Osteocyte (in vitro differentiated cells): ENCODE data around the gene INSL6. TPM values are rescaled to one million over a fixed set of nuclear protein-coding genes. Genes with fewer than 3 reads are reported as not detected.
"Not testable (repeated sequence)": the region's sequence is repeated elsewhere in the genome, so short reads cannot be mapped to it uniquely, and the experiment has no call there.

Experiments
- DNase-seq: peaks from one replicate; pipeline ENCODE4 v3.0.0; 2021; ENCODE audit warnings: mixed read lengths; ENCODE audit not compliant: unreplicated experiment; ENCODE audit errors: extremely low spot score
- H3K27ac Mint-ChIP-seq: one replicate; pipeline ENCODE4 v1.8.0; 2021; ENCODE audit warnings: mild to moderate bottlenecking, mixed read lengths; ENCODE audit not compliant: unreplicated experiment
- H3K27me3 Mint-ChIP-seq: one replicate; pipeline ENCODE4 v1.8.0; 2021; ENCODE audit warnings: mixed read lengths; ENCODE audit not compliant: unreplicated experiment
- H3K36me3 Mint-ChIP-seq: one replicate; pipeline ENCODE4 v1.8.0; 2021; ENCODE audit warnings: mixed read lengths; ENCODE audit not compliant: unreplicated experiment
- H3K4me1 Mint-ChIP-seq: one replicate; pipeline ENCODE4 v1.8.0; 2021; ENCODE audit warnings: mixed read lengths; ENCODE audit not compliant: unreplicated experiment
- H3K4me3 Mint-ChIP-seq: one replicate; pipeline ENCODE4 v1.8.0; 2021; ENCODE audit warnings: mild to moderate bottlenecking, moderate library complexity, mixed read lengths; ENCODE audit not compliant: unreplicated experiment
- H3K9me3 Mint-ChIP-seq: one replicate; pipeline ENCODE4 v1.8.0; 2021; ENCODE audit warnings: mixed read lengths; ENCODE audit not compliant: unreplicated experiment
- total RNA-seq: library from RNA; stranded (reverse); gene quantifications from 2 replicates; pipeline ENCODE4 v1.2.1, GENCODE V29; 2021
- TF ChIP-seq, protein P1 (sequence below): fragments of 200-600 bp; sonication (generic); IDR thresholded peaks from 2 replicates; pipeline ENCODE4 v1.5.0; 2021; ENCODE audit warnings: antibody characterized with exemption, mild to moderate bottlenecking, moderate library complexity

Gene INSL6
- total RNA-seq, 1 donor from 2014 or later: not detected

DNA sequence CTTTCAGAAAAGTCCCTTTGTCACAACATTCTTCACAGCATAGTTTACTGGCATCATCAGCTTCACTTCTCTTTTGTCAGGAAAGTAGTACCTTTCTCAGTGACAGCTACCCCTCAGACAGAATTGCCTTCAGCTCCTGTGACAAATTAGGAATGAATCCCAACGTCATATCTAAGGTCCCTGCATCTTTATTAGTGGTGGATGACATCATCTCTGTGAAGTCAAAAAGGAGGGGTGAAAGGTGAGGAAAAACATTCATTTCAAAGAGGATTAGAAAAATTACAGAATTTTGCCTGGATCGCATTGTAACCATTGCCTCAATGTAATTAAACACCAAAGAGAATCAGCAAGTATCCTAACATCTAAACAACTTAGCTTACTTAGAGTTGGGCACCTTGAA, 7.9 kb upstream of the INSL6 start:
- TF ChIP-seq, protein P1, sequence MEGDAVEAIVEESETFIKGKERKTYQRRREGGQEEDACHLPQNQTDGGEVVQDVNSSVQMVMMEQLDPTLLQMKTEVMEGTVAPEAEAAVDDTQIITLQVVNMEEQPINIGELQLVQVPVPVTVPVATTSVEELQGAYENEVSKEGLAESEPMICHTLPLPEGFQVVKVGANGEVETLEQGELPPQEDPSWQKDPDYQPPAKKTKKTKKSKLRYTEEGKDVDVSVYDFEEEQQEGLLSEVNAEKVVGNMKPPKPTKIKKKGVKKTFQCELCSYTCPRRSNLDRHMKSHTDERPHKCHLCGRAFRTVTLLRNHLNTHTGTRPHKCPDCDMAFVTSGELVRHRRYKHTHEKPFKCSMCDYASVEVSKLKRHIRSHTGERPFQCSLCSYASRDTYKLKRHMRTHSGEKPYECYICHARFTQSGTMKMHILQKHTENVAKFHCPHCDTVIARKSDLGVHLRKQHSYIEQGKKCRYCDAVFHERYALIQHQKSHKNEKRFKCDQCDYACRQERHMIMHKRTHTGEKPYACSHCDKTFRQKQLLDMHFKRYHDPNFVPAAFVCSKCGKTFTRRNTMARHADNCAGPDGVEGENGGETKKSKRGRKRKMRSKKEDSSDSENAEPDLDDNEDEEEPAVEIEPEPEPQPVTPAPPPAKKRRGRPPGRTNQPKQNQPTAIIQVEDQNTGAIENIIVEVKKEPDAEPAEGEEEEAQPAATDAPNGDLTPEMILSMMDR: no peak
- Mint-ChIP-seq H3K27ac (no peak overlapping the region), H3K27me3 (peaks cover 62% of the 10 kb centered on the region), H3K4me1 (no peaks in the 10 kb centered on the region), H3K9me3 (peaks cover 6% of the 10 kb centered on the region), H3K4me3 (no peak overlapping the region), H3K36me3 (no peaks in the 10 kb centered on the region)
- DNase-seq: no peak

DNA sequence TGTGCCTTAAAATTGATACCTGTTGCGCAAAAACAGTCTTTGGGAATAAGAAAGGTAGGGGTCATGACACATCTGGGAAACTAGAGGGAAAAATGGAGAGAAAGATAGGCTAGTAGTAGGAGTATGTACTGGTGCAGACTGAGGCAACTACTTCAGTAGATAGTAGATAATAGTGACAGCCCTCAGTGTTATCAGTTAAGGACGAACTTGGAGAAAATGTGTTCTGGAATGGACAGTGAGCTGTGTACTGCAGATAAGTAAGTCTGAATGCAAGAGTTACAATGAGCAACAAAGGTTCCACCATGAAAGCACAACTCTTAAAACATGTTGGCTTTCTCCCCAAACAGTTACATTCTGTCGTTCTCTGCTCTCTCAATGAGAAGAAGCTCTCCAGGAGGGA, 6.5 kb upstream of the INSL6 start:
- Mint-ChIP-seq H3K4me1 (no peaks in the 10 kb centered on the region), H3K4me3 (no peak overlapping the region), H3K36me3 (no peaks in the 10 kb centered on the region), H3K9me3 (no peaks in the 10 kb centered on the region), H3K27me3 (peaks cover 50% of the 10 kb centered on the region), H3K27ac (no peak overlapping the region)
- TF ChIP-seq, protein P1: no peak
- no peak for DNase-seq

DNA sequence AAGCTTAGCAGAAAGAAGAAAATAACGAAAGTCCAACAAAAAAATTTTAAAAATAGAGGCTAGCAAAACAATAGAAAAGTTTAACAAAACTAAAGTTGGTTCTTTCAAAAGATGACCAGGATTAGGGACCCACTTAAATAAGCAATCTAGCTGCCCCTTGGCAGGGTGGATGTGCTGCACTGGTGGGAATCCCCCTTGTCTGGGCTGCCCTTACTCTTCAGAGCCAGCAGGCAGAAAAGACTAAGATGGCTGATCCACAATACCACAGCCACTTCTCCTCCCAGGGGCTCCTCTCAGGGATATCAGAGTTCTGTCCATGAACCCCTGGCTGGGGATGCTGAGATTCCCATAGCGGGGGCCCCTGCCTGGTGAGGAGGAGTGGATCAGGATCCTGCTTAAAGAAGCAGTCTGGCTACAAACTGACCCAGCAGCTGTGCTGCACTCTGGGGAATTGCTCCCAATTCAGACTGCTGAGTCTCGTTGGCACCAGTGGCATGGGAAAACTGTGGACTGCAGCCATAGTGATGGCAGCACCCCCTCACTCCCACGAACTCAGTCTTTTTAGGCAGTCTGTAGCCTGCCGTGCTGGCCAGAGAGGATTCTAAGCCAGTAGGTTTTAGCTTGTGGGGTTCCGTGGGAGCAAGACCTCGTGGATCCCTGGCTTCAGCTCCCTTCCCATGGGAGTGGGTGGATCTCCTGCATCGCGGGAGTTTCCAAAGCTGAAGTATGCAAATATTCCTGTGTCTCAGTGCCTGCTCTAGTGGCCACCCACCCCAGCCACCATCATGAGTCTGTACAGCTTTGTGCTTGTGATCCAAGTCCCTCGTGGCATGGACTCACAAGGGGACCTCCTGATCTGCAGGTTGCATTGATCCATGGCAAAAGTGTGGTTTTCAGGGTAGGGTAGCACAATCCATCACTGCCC, 2.9 kb upstream of the INSL6 start:
- no peaks in the 10 kb centered on the region for H3K36me3 Mint-ChIP-seq

DNA sequence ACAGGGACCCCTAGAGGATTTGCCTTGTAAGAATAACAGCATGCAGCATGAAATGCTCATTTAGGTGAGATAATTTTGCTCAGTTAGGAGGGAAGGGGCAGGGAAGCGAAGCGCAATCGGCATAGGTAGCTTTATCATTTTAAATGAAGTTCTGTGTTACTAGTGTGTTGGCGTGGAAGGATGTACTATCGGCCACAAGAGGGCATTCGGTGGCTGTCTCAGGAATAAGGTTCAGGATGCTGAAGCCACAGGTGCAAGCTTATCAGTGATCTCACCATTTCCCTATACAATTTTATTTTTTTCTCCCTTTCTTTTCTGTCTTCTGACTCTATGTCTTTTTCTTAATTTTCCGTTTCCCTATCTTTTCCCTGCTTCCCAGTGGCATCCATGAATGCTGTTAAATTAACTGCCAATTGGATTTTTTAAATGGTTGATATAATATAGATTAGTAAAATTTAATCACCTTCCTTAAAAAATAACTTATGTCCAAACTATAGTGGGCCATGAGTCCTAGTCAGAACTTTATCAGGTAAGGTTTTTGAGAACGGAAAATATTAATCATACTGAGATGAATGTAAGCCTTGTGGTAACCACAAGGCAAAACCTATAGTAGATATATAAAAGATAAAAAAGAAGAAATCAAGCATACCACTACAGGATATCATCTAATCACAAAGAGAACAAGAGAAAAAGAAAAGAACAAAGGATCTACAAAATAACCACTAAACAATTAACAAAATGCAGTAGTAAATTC, 1.2 kb upstream of the INSL6 start:
- no peaks in the 10 kb centered on the region for H3K36me3 Mint-ChIP-seq
- TF ChIP-seq, protein P1: peak; percentile 84
- no peak overlapping the region for H3K4me3 Mint-ChIP-seq
- DNase-seq: no peak
- H3K27me3 Mint-ChIP-seq: peaks cover 17% of the 10 kb centered on the region
- H3K27ac Mint-ChIP-seq: no peak overlapping the region
- no peaks in the 10 kb centered on the region for H3K4me1 Mint-ChIP-seq
- H3K9me3 Mint-ChIP-seq: no peaks in the 10 kb centered on the region

More for the DNA sequence above, 2.9 kb upstream of the INSL6 start:
- no peaks in the 10 kb centered on the region for H3K9me3 Mint-ChIP-seq
- peaks cover 22% of the 10 kb centered on the region for H3K27me3 Mint-ChIP-seq
- H3K4me1 Mint-ChIP-seq: no peaks in the 10 kb centered on the region
- no peak overlapping the region for H3K27ac Mint-ChIP-seq
- DNase-seq: no peak
- TF ChIP-seq, protein P1: no peak
- no peak overlapping the region for H3K4me3 Mint-ChIP-seq

DNA sequence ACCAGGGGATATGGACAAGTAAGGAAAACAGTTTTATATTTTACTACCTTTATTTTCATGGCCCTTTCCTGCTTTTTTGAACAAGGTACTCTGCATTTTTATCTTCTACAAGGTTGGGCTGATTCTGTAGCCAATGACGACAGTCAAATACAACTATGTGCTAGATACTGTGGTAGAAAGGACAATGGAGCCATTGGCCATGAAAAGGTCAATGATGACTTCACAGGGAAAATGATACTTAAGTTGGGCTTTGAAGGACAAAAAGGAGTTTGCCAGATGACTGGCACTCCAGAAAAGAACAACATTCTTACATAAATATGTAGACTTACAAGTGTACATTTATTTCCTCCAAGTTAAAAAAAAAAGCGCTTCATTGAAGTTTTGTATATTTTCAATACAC, 663 bp downstream of the INSL6 start:
- Mint-ChIP-seq H3K27ac (no peak overlapping the region), H3K27me3 (peaks cover 8% of the 10 kb centered on the region), H3K36me3 (no peaks in the 10 kb centered on the region), H3K4me1 (no peaks in the 10 kb centered on the region), H3K9me3 (peaks cover 9% of the 10 kb centered on the region), H3K4me3 (no peak overlapping the region)
- no peak for DNase-seq
- TF ChIP-seq, protein P1: no peak

DNA sequence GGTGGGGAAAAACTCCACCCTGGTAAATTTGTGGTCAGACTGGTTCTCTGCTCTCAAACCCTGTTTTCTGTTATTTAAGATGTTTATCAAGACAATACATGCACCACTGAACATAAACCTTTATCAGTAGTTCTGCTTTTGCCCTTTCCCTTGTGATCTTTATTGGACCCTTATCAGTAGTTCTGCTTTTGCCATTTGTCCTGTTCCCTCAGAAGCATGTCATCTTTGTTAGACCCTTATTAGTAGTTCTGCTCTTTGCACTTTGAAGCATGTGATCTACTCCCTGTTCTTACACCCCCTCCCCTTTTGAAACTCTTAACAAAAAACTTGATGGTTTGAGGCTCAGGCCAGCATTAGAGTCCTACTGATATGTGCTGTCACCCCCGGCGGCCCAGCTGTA, 4.8 kb downstream of the INSL6 start:
- H3K27me3 Mint-ChIP-seq, H3K36me3 Mint-ChIP-seq, H3K4me3 Mint-ChIP-seq, H3K27ac Mint-ChIP-seq, H3K4me1 Mint-ChIP-seq, H3K9me3 Mint-ChIP-seq, DNase-seq: not testable (repeated sequence)
